ENCODE measurements around the gene LEFTY1.

GRCh38 chr1:225889743-225890142 is 797 bp upstream of the LEFTY1 start:
- TF ChIP-seq GATA3 (IDR thresholded peaks at IDR 0.05; ENCODE audit: low read depth, low read length): no peak
- TF ChIP-seq GATA2 (IDR thresholded peaks at IDR 0.05; ENCODE audit: low read depth, low read length): no peak

All from SH-SY5Y (cell line).